Heart left ventricle (tissue), 13 donors: ENCODE results near the gene ALPP.

Experiments used
- POLR2A ChIP-seq, 2 donors: fragments of 450-650 bp; IDR thresholded peaks; one replicate each; pipeline ENCODE4 v1.6.1; 2017; ENCODE audit warnings: antibody characterized with exemption in 2 of 2, mild to moderate bottlenecking in 2 of 2, moderate library complexity in 2 of 2
- TF ChIP-seq, protein P1 (sequence below), 12 donors: fragments of 200-600 bp; sonication (generic) in 4 of 12; IDR thresholded peaks; one replicate each; pipeline versions ENCODE4 v1.5.0 to v1.8.0; 2018 to 2022; ENCODE audit warnings: antibody characterized with exemption in 12 of 12, mild to moderate bottlenecking in 5 of 12
- donor health status: ischemic (EF 13 %, LVEDD 7.1; RV severe dilation, severe dysfunction).
- donor health status: DM: no; HTN: yes; CAD: no.
- donor health status: DM: no; HTN: no; CAD: no.
- donor health status: ischemic (EF 25% LVEDD 6.9; RV normal size, moderate dysfunction).
- donor health status: ischemic (EF 25% LVEDD 5.7; RV mildly dilated, moderate dysfunction).
- donor health status: ischemic (EF 35%, LVEDD 5.7; RV mildly dilated, moderate dysfunction).
- donor health status: nonischemic (EF 11% LVEDD 7.7; RV severe dilation, severe dysfunction).
- donor health status: DM: yes; HTN: yes; CAD: no.
- donor health status: PGD.
- donor health status: ischemic (EF 29% LVEDD 5.4; RV normal size, mild dysfunction).
- donor health status: nonischemic (EF 23%, LVEDD 6.1; RV moderate dilation, normal function).

DNA sequence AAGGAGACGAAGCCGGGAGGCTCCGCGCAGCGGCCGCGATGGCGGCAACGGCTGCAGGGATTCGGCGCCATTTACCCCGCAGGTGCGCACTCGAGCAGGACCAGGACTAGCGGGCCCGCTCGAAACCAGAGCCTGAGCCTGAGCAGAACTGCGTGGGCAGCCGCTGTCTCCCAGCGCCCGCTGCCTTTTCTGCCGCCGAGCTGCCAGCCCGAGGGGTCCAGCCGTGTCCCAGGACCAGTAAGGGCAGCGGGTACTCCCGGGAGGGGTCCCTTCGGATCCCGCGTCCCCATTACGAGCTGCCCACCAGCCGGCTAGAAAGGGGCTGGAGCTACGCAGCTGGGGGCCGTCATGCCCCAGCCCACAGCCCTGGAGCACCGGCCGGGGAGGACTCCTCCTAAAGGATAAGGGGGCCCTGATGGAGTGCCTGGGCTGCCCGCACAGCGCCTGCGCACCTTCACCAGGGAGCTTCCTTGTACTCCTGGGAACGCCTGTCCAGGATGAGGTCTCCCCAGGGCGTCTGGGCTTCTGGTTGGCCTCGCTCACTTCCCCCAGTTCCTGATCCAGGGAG, 9.9 kb downstream of the ALPP start:
- TF ChIP-seq POLR2A (IDR thresholded peaks at IDR 0.05), result no peak
- TF ChIP-seq, protein P1, sequence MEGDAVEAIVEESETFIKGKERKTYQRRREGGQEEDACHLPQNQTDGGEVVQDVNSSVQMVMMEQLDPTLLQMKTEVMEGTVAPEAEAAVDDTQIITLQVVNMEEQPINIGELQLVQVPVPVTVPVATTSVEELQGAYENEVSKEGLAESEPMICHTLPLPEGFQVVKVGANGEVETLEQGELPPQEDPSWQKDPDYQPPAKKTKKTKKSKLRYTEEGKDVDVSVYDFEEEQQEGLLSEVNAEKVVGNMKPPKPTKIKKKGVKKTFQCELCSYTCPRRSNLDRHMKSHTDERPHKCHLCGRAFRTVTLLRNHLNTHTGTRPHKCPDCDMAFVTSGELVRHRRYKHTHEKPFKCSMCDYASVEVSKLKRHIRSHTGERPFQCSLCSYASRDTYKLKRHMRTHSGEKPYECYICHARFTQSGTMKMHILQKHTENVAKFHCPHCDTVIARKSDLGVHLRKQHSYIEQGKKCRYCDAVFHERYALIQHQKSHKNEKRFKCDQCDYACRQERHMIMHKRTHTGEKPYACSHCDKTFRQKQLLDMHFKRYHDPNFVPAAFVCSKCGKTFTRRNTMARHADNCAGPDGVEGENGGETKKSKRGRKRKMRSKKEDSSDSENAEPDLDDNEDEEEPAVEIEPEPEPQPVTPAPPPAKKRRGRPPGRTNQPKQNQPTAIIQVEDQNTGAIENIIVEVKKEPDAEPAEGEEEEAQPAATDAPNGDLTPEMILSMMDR (IDR thresholded peaks at IDR 0.05), result no peak
